UCSD-AML1 (cell line): Measurements from ENCODE around the gene TPCN1.

Source experiments
- DNase-seq: peaks from one replicate; lab custom pipeline; 2025; ENCODE audit not compliant: unreplicated experiment; lab: John Stamatoyannopoulos, UW

TPCN1 gene

GRCh38 chr12:113302466-113302865 lies 81.2 kb downstream of the TPCN1 start:
- no peak for DNase-seq

- DNase-seq = peak; percentile 79
These were observed 81.8 kb downstream of the TPCN1 start for GRCh38 chr12:113302886-113303640.

- DNase-seq = no peak
These were observed 84.1 kb downstream of the TPCN1 start for GRCh38 chr12:113305281-113305856.

- no peak for DNase-seq
These were observed 85.1 kb downstream of the TPCN1 start for GRCh38 chr12:113306382-113306781.

- DNase-seq = no peak
These were observed 89.2 kb downstream of the TPCN1 start for GRCh38 chr12:113310489-113310888.

- no peak for DNase-seq
These were observed 92.9 kb downstream of the TPCN1 start for GRCh38 chr12:113314121-113314529.

GRCh38 chr12:113315358-113315757 lies 94.1 kb downstream of the TPCN1 start:
- DNase-seq = no peak

GRCh38 chr12:113316155-113316554 lies 94.9 kb downstream of the TPCN1 start:
- DNase-seq = no peak

- DNase-seq = no peak
These were observed 95.9 kb downstream of the TPCN1 start for GRCh38 chr12:113317122-113317521.

GRCh38 chr12:113318046-113318656 lies 96.9 kb downstream of the TPCN1 start:
- DNase-seq = no peak

- no peak for DNase-seq
These were observed 97.8 kb downstream of the TPCN1 start for GRCh38 chr12:113318900-113319628.

GRCh38 chr12:113320401-113320800 lies 99.1 kb downstream of the TPCN1 start:
- no peak for DNase-seq

- DNase-seq = no peak
These were observed 101.1 kb downstream of the TPCN1 start for GRCh38 chr12:113322343-113322742.

- no peak for DNase-seq
These were observed 104.7 kb downstream of the TPCN1 start for GRCh38 chr12:113325916-113326315.

GRCh38 chr12:113326775-113327395 lies 105.6 kb downstream of the TPCN1 start:
- no peak for DNase-seq

GRCh38 chr12:113328368-113328889 lies 107.2 kb downstream of the TPCN1 start:
- no peak for DNase-seq

- no peak for DNase-seq
These were observed 107.9 kb downstream of the TPCN1 start for GRCh38 chr12:113329022-113329790.

GRCh38 chr12:113329791-113330417 lies 108.6 kb downstream of the TPCN1 start:
- DNase-seq = no peak

GRCh38 chr12:113330505-113330904 lies 109.2 kb downstream of the TPCN1 start:
- DNase-seq = no peak
